Right kidney (tissue), 1 donor: Measurements from ENCODE around the gene THBS1.

Source experiments
- DNase-seq: peaks from one replicate; pipeline ENCODE4 v3.0.0-alpha.2; 2016

THBS1 gene

GRCh38 chr15:39638041-39638440 is 57.2 kb downstream of the THBS1 start:
- no peak for DNase-seq

- DNase-seq = no peak
Measured at GRCh38 chr15:39639037-39639436, 58.2 kb downstream of the THBS1 start.

GRCh38 chr15:39640665-39641064 is 59.8 kb downstream of the THBS1 start:
- no peak for DNase-seq

GRCh38 chr15:39641191-39641889 is 60.5 kb downstream of the THBS1 start:
- DNase-seq = no peak

- DNase-seq = no peak
Measured at GRCh38 chr15:39642011-39642640, 61.2 kb downstream of the THBS1 start.

- DNase-seq = no peak
Measured at GRCh38 chr15:39643727-39644126, 62.8 kb downstream of the THBS1 start.

- DNase-seq = no peak
Measured at GRCh38 chr15:39644136-39644535, 63.3 kb downstream of the THBS1 start.

- DNase-seq = no peak
Measured at GRCh38 chr15:39645138-39645975, 64.5 kb downstream of the THBS1 start.

GRCh38 chr15:39645976-39646257 is 65.0 kb downstream of the THBS1 start:
- DNase-seq = no peak

GRCh38 chr15:39646425-39646824 is 65.5 kb downstream of the THBS1 start:
- no peak for DNase-seq
